HCT116 (cell line): Measurements from ENCODE around the gene CMBL. TPM values are rescaled to one million over a fixed set of nuclear protein-coding genes. Genes with fewer than 3 reads are reported as not detected.

ENCODE experiments used
- ATAC-seq: fragments of 200-7000 bp; cut with Tn5 transposase; 2 replicates; pipeline ENCODE4 v1.9.1; 2020; ENCODE audit warnings: mild to moderate bottlenecking, moderate library complexity
- BruUV-seq: library from RNA; stranded (reverse); fragments of 400-500 nt; replicated peaks from 2 replicates; lab custom pipeline; 2021; lab: Mats Ljungman, UMichigan
- CTCF ChIA-PET: fragments of 300-600 bp; sonication (Branson Sonifier 250); formaldehyde crosslinking; loops from one replicate; lab custom pipeline; 2021; ENCODE audit warnings: antibody characterized with exemption; lab: Charles Lee
- POLR2A ChIA-PET: fragments of 300-600, 350-600 bp; sonication (Branson Sonifier 250); formaldehyde crosslinking; loops from one replicate; lab custom pipeline; 2021; ENCODE audit warnings: antibody characterized with exemption; lab: Charles Lee
- RAD21 ChIA-PET, 2 experiments: fragments of 300-600 bp; sonication (Branson Sonifier 250); formaldehyde crosslinking; loops; one replicate each; lab custom pipeline; 2023; ENCODE audit warnings: low total read pairs in 2 of 2; ENCODE audit not compliant: uncharacterized antibody in 2 of 2, unreplicated experiment in 2 of 2, low non-redundant PET in 1 of 2; lab: Charles Lee
- DNase-seq: peaks from one replicate; pipeline ENCODE4 v3.0.0-alpha.2; 2010; ENCODE audit warnings: low read depth, low spot score
- H2AFZ ChIP-seq: fragments of 200-600 bp; shearing (Covaris generic), sonication (generic); 2 replicates; pipeline ENCODE4 v1.6.1; 2017; ENCODE audit warnings: low read depth, mixed run types, mixed read lengths, antibody characterized with exemption, low read length; ENCODE audit not compliant: poor library complexity, severe bottlenecking
- H3K27ac ChIP-seq: 2 replicates; pipeline ENCODE4 v1.5.1; 2012; ENCODE audit warnings: low read depth, low read length
- H3K27me3 ChIP-seq: fragments of 200-600 bp; sonication (generic); 2 replicates; pipeline ENCODE4 v1.6.1; 2016; ENCODE audit warnings: mixed run types, low read length, mixed read lengths; ENCODE audit not compliant: insufficient read depth
- H3K36me3 ChIP-seq, 2 experiments: fragments of 200-500 bp in 1 of 2; fragments of 200-600 bp in 1 of 2; sonication (Bioruptor generic) in 1 of 2; sonication (generic) in 1 of 2; 2 replicates each; pipeline versions ENCODE4 v1.5.1 to v1.6.1; 2014 to 2016; ENCODE audit warnings: low read length in 2 of 2, inconsistent platforms in 1 of 2, mixed read lengths in 1 of 2, mixed run types in 1 of 2; ENCODE audit not compliant: insufficient read depth in 2 of 2, control insufficient read depth in 1 of 2
- H3K4me1 ChIP-seq, 2 experiments: fragments of 200-600 bp in 1 of 2; sonication (generic) in 1 of 2; 2 replicates each; pipeline versions ENCODE4 v1.5.1 to v1.6.1; 2012 to 2017; ENCODE audit warnings: low read length in 2 of 2, inconsistent platforms in 1 of 2, mild to moderate bottlenecking in 1 of 2, mixed read lengths in 1 of 2, mixed run types in 1 of 2, moderate library complexity in 1 of 2; ENCODE audit not compliant: insufficient read depth in 2 of 2, control insufficient read depth in 1 of 2
- H3K4me2 ChIP-seq: fragments of 200-600 bp; sonication (generic); 2 replicates; pipeline ENCODE4 v1.6.1; 2017; ENCODE audit warnings: mixed run types, low read length, mixed read lengths
- H3K4me3 ChIP-seq, 2 experiments: fragments of 200-600 bp in 1 of 2; sonication (generic) in 1 of 2; replicated peaks in 1 of 2; 2 replicates each; pipeline ENCODE4 v1.5.1; 2011 to 2016; ENCODE audit warnings: low read length in 2 of 2, control low read depth in 1 of 2, low read depth in 1 of 2, mild to moderate bottlenecking in 1 of 2, mixed read lengths in 1 of 2, mixed run types in 1 of 2
- H3K79me2 ChIP-seq: fragments of 200-600 bp; sonication (generic); 2 replicates; pipeline ENCODE4 v1.6.1; 2017; ENCODE audit warnings: mild to moderate bottlenecking, mixed run types, low read length, moderate library complexity, mixed read lengths; ENCODE audit not compliant: insufficient read depth
- H3K9ac ChIP-seq: fragments of 200-600 bp; sonication (generic); 2 replicates; pipeline ENCODE4 v1.6.1; 2016; ENCODE audit warnings: low read length, mixed read lengths
- H3K9me2 ChIP-seq: fragments of 200-600 bp; sonication (generic), shearing (Covaris generic); 2 replicates; pipeline ENCODE4 v1.6.1; 2017; ENCODE audit warnings: mixed run types, mild to moderate bottlenecking, moderate library complexity; ENCODE audit not compliant: insufficient read depth
- H3K9me3 ChIP-seq, 2 experiments: fragments of 200-500 bp in 1 of 2; fragments of 200-600 bp in 1 of 2; sonication (Bioruptor generic) in 1 of 2; sonication (generic) in 1 of 2; 2 replicates each; pipeline ENCODE4 v1.6.1; 2014 to 2017; ENCODE audit warnings: low read length in 2 of 2, mixed read lengths in 2 of 2, inconsistent platforms in 1 of 2, low read depth in 1 of 2, mild to moderate bottlenecking in 1 of 2, mixed run types in 1 of 2, moderate library complexity in 1 of 2; ENCODE audit not compliant: control insufficient read depth in 1 of 2, insufficient read depth in 1 of 2
- H4K20me1 ChIP-seq: fragments of 200-600 bp; sonication (generic), shearing (Covaris generic); 2 replicates; pipeline ENCODE4 v1.6.1; 2017; ENCODE audit warnings: mixed run types, mild to moderate bottlenecking, moderate library complexity; ENCODE audit not compliant: insufficient read depth
- CBX3 ChIP-seq: IDR thresholded peaks from 2 replicates; pipeline ENCODE4 v1.6.1; 2012; ENCODE audit warnings: low read depth
- CEBPB ChIP-seq: IDR thresholded peaks from 2 replicates; pipeline ENCODE4 v1.6.1; 2012; ENCODE audit warnings: low read depth
- CTCF ChIP-seq, 3 experiments: fragments of 200-600 bp in 1 of 3; sonication (generic) in 1 of 3; IDR thresholded peaks in 2 of 3; conservative IDR thresholded peaks in 1 of 3; 2 replicates each; pipeline ENCODE4 v1.5.1; 2012 to 2017; ENCODE audit warnings: low read depth in 2 of 3, low read length in 2 of 3, antibody characterized with exemption in 1 of 3, borderline replicate concordance in 1 of 3, control low read depth in 1 of 3, mild to moderate bottlenecking in 1 of 3, mixed read lengths in 1 of 3, mixed run types in 1 of 3, moderate library complexity in 1 of 3; ENCODE audit not compliant: insufficient read depth in 1 of 3
- ELF1 ChIP-seq: IDR thresholded peaks from 2 replicates; pipeline ENCODE4 v1.6.1; 2012; ENCODE audit warnings: low read depth, borderline replicate concordance
- EZH2 ChIP-seq: fragments of 200-600 bp; sonication (generic); IDR thresholded peaks from 2 replicates; pipeline ENCODE4 v1.6.1; 2017; ENCODE audit warnings: antibody characterized with exemption, mixed run types
- FOSL1 ChIP-seq: IDR thresholded peaks from 2 replicates; pipeline ENCODE4 v1.6.1; 2012; ENCODE audit warnings: low read depth
- JUND ChIP-seq: IDR thresholded peaks from 2 replicates; pipeline ENCODE4 v1.6.1; 2012
- MAX ChIP-seq: IDR thresholded peaks from 2 replicates; pipeline ENCODE4 v1.6.1; 2012
- POLR2A ChIP-seq: IDR thresholded peaks from 2 replicates; pipeline ENCODE4 v1.7.0; 2011; ENCODE audit warnings: borderline replicate concordance; ENCODE audit not compliant: insufficient read depth, insufficient read length; ENCODE audit errors: extremely low read depth
- RAD21 ChIP-seq: IDR thresholded peaks from 2 replicates; pipeline ENCODE4 v1.6.1; 2012; ENCODE audit warnings: low read depth, mild to moderate bottlenecking
- SIN3A ChIP-seq: IDR thresholded peaks from 2 replicates; pipeline ENCODE4 v1.6.1; 2012; ENCODE audit warnings: low read depth
- SP1 ChIP-seq: IDR thresholded peaks from 2 replicates; pipeline ENCODE4 v1.6.1; 2012; ENCODE audit warnings: low read depth
- SRF ChIP-seq: IDR thresholded peaks from 2 replicates; pipeline ENCODE4 v1.6.1; 2012; ENCODE audit warnings: low read depth
- TCF7L2 ChIP-seq: IDR thresholded peaks from 2 replicates; pipeline ENCODE4 v1.7.0; 2011; ENCODE audit warnings: borderline replicate concordance, inconsistent platforms; ENCODE audit not compliant: insufficient read depth, insufficient read length; ENCODE audit errors: extremely low read depth
- YY1 ChIP-seq: IDR thresholded peaks from 2 replicates; pipeline ENCODE4 v1.6.1; 2011; ENCODE audit warnings: low read length, low read depth, moderate library complexity, mild to moderate bottlenecking; ENCODE audit not compliant: insufficient replicate concordance; ENCODE audit errors: extremely low read depth
- ZBTB33 ChIP-seq: IDR thresholded peaks from 2 replicates; pipeline ENCODE4 v1.6.1; 2011; ENCODE audit warnings: mild to moderate bottlenecking, low read length, moderate library complexity; ENCODE audit not compliant: insufficient replicate concordance; ENCODE audit errors: extremely low read depth
- ZFX ChIP-seq: fragments of 450-650 bp; IDR thresholded peaks from 2 replicates; pipeline ENCODE4 v1.6.1; 2017
- ZNF274 ChIP-seq: fragments of 200-500 bp; sonication (Bioruptor generic); IDR thresholded peaks from 2 replicates; pipeline ENCODE4 v1.6.1; 2014; ENCODE audit warnings: mild to moderate bottlenecking, low read depth, low read length, inconsistent platforms
- intact Hi-C: fragments of 100-400 bp; cut with micrococcal nuclease; formaldehyde crosslinking; loops from 2 replicates; pipeline ENCODE4 v1.10.0; 2022
- total RNA-seq: library from RNA; stranded (reverse); gene quantifications from one replicate; pipeline ENCODE4 v1.2.1, GENCODE V29; 2021; ENCODE audit not compliant: unreplicated experiment

CMBL gene
- total RNA-seq, 1 experiment from 2014 or later = 51.0 TPM

DNA sequence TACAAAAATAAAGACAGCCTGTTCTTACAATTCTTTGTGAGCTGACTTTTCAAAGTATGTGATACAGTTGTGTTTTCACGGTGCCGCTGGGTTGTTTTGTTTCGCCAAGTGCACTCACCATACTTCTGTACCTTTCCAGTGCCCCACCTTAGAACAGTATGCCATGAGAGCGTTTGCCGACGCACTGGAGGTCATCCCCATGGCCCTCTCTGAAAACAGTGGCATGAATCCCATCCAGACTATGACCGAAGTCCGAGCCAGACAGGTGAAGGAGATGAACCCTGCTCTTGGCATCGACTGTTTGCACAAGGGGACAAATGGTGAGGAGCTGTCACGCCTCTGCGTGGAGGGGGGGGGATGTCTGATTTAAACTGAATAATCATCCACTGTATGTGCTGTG lies 44.7 kb downstream of the CMBL start:
- no peak overlapping the region for H3K27ac ChIP-seq
- ChIA-PET RAD21 (no interaction called here), POLR2A (no interaction called here), CTCF (interaction anchor here (0.7 kb wide), 1 partner anchor 21 kb away, joined by 3 read pairs; no protein-coding TSS in a partner anchor)
- TF ChIP-seq RAD21 (no peak), TCF7L2 (no peak), MAX (no peak), YY1 (no peak), EZH2 (no peak), CEBPB (no peak), ZFX (no peak), ZNF274 (no peak), POLR2A (no peak), FOSL1 (no peak), ZBTB33 (no peak), CBX3 (no peak), SIN3A (no peak), ELF1 (no peak), JUND (no peak), SRF (no peak), CTCF (IDR thresholded peaks at IDR 0.05 in 2 of 3, conservative IDR thresholded peaks at IDR 0.05 in 1 of 3; ENCODE audit: borderline replicate concordance in 1 of 3, insufficient read depth in 1 of 3, low read depth in 2 of 3, low read length in 2 of 3) (no peak), SP1 (no peak)
- H3K4me1 ChIP-seq = peaks cover 0 to 12% of the 10 kb centered on the region in 2 experiments; a peak in 1 of 4 replicates
- H3K9me2 ChIP-seq = no peaks in the 10 kb centered on the region
- H3K4me3 ChIP-seq = no peak overlapping the region
- no peak overlapping the region for H3K4me2 ChIP-seq
- no peak overlapping the region for H3K9ac ChIP-seq
- H3K79me2 ChIP-seq = peaks cover 39% of the 10 kb centered on the region
- peaks cover 7% of the 10 kb centered on the region; the same call in 1 of the 2 replicates for H4K20me1 ChIP-seq
- BruUV-seq = no TSS peak
- ATAC-seq = no peak
- H3K36me3 ChIP-seq = peaks cover 63 to 68% of the 10 kb centered on the region in 2 experiments
- DNase-seq = no peak
- intact Hi-C loops = no loop called here
- H3K27me3 ChIP-seq = no peaks in the 10 kb centered on the region
- no peak overlapping the region for H2AFZ ChIP-seq
- no peaks in the 10 kb centered on the region for H3K9me3 ChIP-seq
